Neuron (in vitro differentiated cells): ENCODE results near the gene RAP1GDS1.

ENCODE experiments used
- H2AFZ ChIP-seq: one replicate; pipeline ENCODE4 v1.6.1; 2013; ENCODE audit warnings: low read depth, mild to moderate bottlenecking, inconsistent platforms, low read length, moderate library complexity
- H3K27me3 ChIP-seq: one replicate; pipeline ENCODE4 v1.6.1; 2013; ENCODE audit warnings: low read length; ENCODE audit not compliant: insufficient read depth
- H3K36me3 ChIP-seq: one replicate; pipeline ENCODE4 v1.6.1; 2013; ENCODE audit warnings: low read length; ENCODE audit not compliant: insufficient read depth
- H3K4me1 ChIP-seq: one replicate; pipeline ENCODE4 v1.6.1; 2013; ENCODE audit warnings: low read length; ENCODE audit not compliant: insufficient read depth
- H3K4me3 ChIP-seq: 2 replicates; pipeline ENCODE4 v1.5.1; 2013; ENCODE audit warnings: mild to moderate bottlenecking, low read length, moderate library complexity
- H3K9me3 ChIP-seq: one replicate; pipeline ENCODE4 v1.6.1; 2013; ENCODE audit warnings: low read length

RAP1GDS1 gene

GRCh38 chr4:98260579-98261404 is at the start of gene RAP1GDS1:
RAP1GDS1 (plus strand) TSS chr4:98261384; CDS start chr4:98261566, 182 bp downstream.
- peak within 1 kb of the TSS; percentile 54 for H2AFZ ChIP-seq
- H3K36me3 ChIP-seq = no peaks in the 10 kb centered on the region
- H3K4me1 ChIP-seq = peaks cover 14% of the 10 kb centered on the region

GRCh38 chr4:98222306-98222705 is 38.9 kb upstream of the RAP1GDS1 start:
- no peak overlapping the region for H3K4me3 ChIP-seq
- H3K9me3 ChIP-seq = no peaks in the 10 kb centered on the region
- no peak overlapping the region for H2AFZ ChIP-seq
- no peaks in the 10 kb centered on the region for H3K27me3 ChIP-seq
- no peaks in the 10 kb centered on the region for H3K4me1 ChIP-seq
- H3K36me3 ChIP-seq = no peaks in the 10 kb centered on the region

More at GRCh38 chr4:98260579-98261404, at the start of gene RAP1GDS1:
- H3K9me3 ChIP-seq = no peaks in the 10 kb centered on the region
- H3K4me3 ChIP-seq = peak within 1 kb of the TSS; percentile 70
- H3K27me3 ChIP-seq = no peaks in the 10 kb centered on the region

- no peaks in the 10 kb centered on the region for H3K4me1 ChIP-seq
- H3K9me3 ChIP-seq = no peaks in the 10 kb centered on the region
- H3K27me3 ChIP-seq = no peaks in the 10 kb centered on the region
- H3K4me3 ChIP-seq = no peak overlapping the region
- no peaks in the 10 kb centered on the region for H3K36me3 ChIP-seq
- no peak overlapping the region for H2AFZ ChIP-seq
These were observed 34.8 kb upstream of the RAP1GDS1 start for GRCh38 chr4:98226396-98226795.

- H3K9me3 ChIP-seq = no peaks in the 10 kb centered on the region
- H3K36me3 ChIP-seq = no peaks in the 10 kb centered on the region
- H3K27me3 ChIP-seq = no peaks in the 10 kb centered on the region
- no peak overlapping the region for H2AFZ ChIP-seq
- no peaks in the 10 kb centered on the region for H3K4me1 ChIP-seq
- H3K4me3 ChIP-seq = no peak overlapping the region
These were observed 30.2 kb upstream of the RAP1GDS1 start for GRCh38 chr4:98230961-98231360.

GRCh38 chr4:98232202-98232601 is 29.0 kb upstream of the RAP1GDS1 start:
- no peaks in the 10 kb centered on the region for H3K9me3 ChIP-seq

GRCh38 chr4:98237204-98237603 is 24.0 kb upstream of the RAP1GDS1 start:
- no peak overlapping the region for H2AFZ ChIP-seq
- H3K36me3 ChIP-seq = no peaks in the 10 kb centered on the region
- H3K27me3 ChIP-seq = no peaks in the 10 kb centered on the region
- no peak overlapping the region for H3K4me3 ChIP-seq
- H3K9me3 ChIP-seq = no peaks in the 10 kb centered on the region
- peaks cover 5% of the 10 kb centered on the region for H3K4me1 ChIP-seq

More at GRCh38 chr4:98232202-98232601, 29.0 kb upstream of the RAP1GDS1 start:
- Histone ChIP-seq H3K27me3 (no peaks in the 10 kb centered on the region), H3K4me1 (peaks cover 5% of the 10 kb centered on the region), H3K4me3 (no peak overlapping the region), H2AFZ (no peak overlapping the region), H3K36me3 (no peaks in the 10 kb centered on the region)

GRCh38 chr4:98242063-98242462 is 19.1 kb upstream of the RAP1GDS1 start:
- Histone ChIP-seq H3K4me3 (no peak overlapping the region), H2AFZ (no peak overlapping the region), H3K36me3 (no peaks in the 10 kb centered on the region), H3K27me3 (no peaks in the 10 kb centered on the region), H3K4me1 (no peaks in the 10 kb centered on the region), H3K9me3 (no peaks in the 10 kb centered on the region)

- Histone ChIP-seq H3K36me3 (no peaks in the 10 kb centered on the region), H3K4me3 (no peak overlapping the region), H3K27me3 (no peaks in the 10 kb centered on the region), H2AFZ (no peak overlapping the region), H3K9me3 (no peaks in the 10 kb centered on the region), H3K4me1 (no peaks in the 10 kb centered on the region)
These were observed 18.6 kb upstream of the RAP1GDS1 start for GRCh38 chr4:98242538-98242937.

GRCh38 chr4:98245226-98245625 is 16.0 kb upstream of the RAP1GDS1 start:
- no peak overlapping the region for H3K4me3 ChIP-seq
- no peak overlapping the region for H2AFZ ChIP-seq
- no peaks in the 10 kb centered on the region for H3K36me3 ChIP-seq

GRCh38 chr4:98248934-98249333 is 12.2 kb upstream of the RAP1GDS1 start:
- H2AFZ ChIP-seq = no peak overlapping the region
- H3K27me3 ChIP-seq = no peaks in the 10 kb centered on the region
- no peaks in the 10 kb centered on the region for H3K4me1 ChIP-seq
- H3K9me3 ChIP-seq = peaks cover 2% of the 10 kb centered on the region
- no peak overlapping the region for H3K4me3 ChIP-seq
- no peaks in the 10 kb centered on the region for H3K36me3 ChIP-seq

More at GRCh38 chr4:98245226-98245625, 16.0 kb upstream of the RAP1GDS1 start:
- Histone ChIP-seq H3K4me1 (no peaks in the 10 kb centered on the region), H3K9me3 (no peaks in the 10 kb centered on the region), H3K27me3 (no peaks in the 10 kb centered on the region)

- Histone ChIP-seq H2AFZ (no peak overlapping the region), H3K4me3 (no peak overlapping the region), H3K9me3 (peaks cover 2% of the 10 kb centered on the region), H3K27me3 (no peaks in the 10 kb centered on the region), H3K36me3 (no peaks in the 10 kb centered on the region), H3K4me1 (no peaks in the 10 kb centered on the region)
These were observed 11.4 kb upstream of the RAP1GDS1 start for GRCh38 chr4:98249831-98250230.

GRCh38 chr4:98253499-98253898 is 7.7 kb upstream of the RAP1GDS1 start:
- Histone ChIP-seq H2AFZ (no peak overlapping the region), H3K36me3 (no peaks in the 10 kb centered on the region), H3K27me3 (no peaks in the 10 kb centered on the region), H3K9me3 (peaks cover 2% of the 10 kb centered on the region), H3K4me3 (no peak overlapping the region), H3K4me1 (no peaks in the 10 kb centered on the region)

GRCh38 chr4:98260047-98260578 is 1.1 kb upstream of the RAP1GDS1 start:
- no peaks in the 10 kb centered on the region for H3K36me3 ChIP-seq
- no peaks in the 10 kb centered on the region for H3K27me3 ChIP-seq
- H3K9me3 ChIP-seq = no peaks in the 10 kb centered on the region

More at GRCh38 chr4:98260047-98260578, 1.1 kb upstream of the RAP1GDS1 start:
- peak overlapping the region; percentile 70 for H3K4me3 ChIP-seq
- H3K4me1 ChIP-seq = peaks cover 14% of the 10 kb centered on the region
- peak overlapping the region; percentile 54 for H2AFZ ChIP-seq
